HFFc6 (cell line): ENCODE data around the gene ST3GAL5. TPM values are rescaled to one million over a fixed set of nuclear protein-coding genes. Genes with fewer than 3 reads are reported as not detected.

Source experiments
- DNase-seq: peaks from one replicate; pipeline ENCODE4 v3.0.0-alpha.2; 2018
- H3K27ac Mint-ChIP-seq: 2 replicates; pipeline ENCODE4 v1.8.0; 2020; ENCODE audit warnings: mild to moderate bottlenecking, mixed read lengths
- H3K27me3 Mint-ChIP-seq: 2 replicates; pipeline ENCODE4 v1.8.0; 2021; ENCODE audit warnings: mild to moderate bottlenecking, moderate library complexity, mixed read lengths; ENCODE audit not compliant: insufficient read depth
- H3K36me3 Mint-ChIP-seq: 2 replicates; pipeline ENCODE4 v1.8.0; 2021; ENCODE audit warnings: low read depth, mixed read lengths
- H3K4me1 Mint-ChIP-seq: 2 replicates; pipeline ENCODE4 v1.8.0; 2020; ENCODE audit warnings: low read depth, mixed read lengths
- H3K4me3 Mint-ChIP-seq: 2 replicates; pipeline ENCODE4 v1.8.0; 2020; ENCODE audit warnings: mild to moderate bottlenecking, moderate library complexity, mixed read lengths
- H3K9me3 Mint-ChIP-seq: 2 replicates; pipeline ENCODE4 v1.8.0; 2020; ENCODE audit warnings: mild to moderate bottlenecking, mixed read lengths
- total RNA-seq, 6 experiments: library from RNA; stranded (reverse); fragmentation: NEBNext Ultra II Directional; extraction: Animal tissue kit (Norgen Biotek cat#: 25700); gene quantifications; 2 replicates in 1 of 6; 3 replicates in 5 of 6; pipeline ENCODE4 v1.2.3, GENCODE V29; 2021
- TF ChIP-seq, protein P1 (sequence below): fragments of 200-600 bp; sonication (generic); IDR thresholded peaks from 2 replicates; pipeline ENCODE4 v1.5.0; 2021; ENCODE audit warnings: antibody characterized with exemption, mild to moderate bottlenecking

The ST3GAL5 gene
- total RNA-seq, 6 experiments from 2014 or later: 12.7 to 17.4 (median 15.2) TPM

DNA sequence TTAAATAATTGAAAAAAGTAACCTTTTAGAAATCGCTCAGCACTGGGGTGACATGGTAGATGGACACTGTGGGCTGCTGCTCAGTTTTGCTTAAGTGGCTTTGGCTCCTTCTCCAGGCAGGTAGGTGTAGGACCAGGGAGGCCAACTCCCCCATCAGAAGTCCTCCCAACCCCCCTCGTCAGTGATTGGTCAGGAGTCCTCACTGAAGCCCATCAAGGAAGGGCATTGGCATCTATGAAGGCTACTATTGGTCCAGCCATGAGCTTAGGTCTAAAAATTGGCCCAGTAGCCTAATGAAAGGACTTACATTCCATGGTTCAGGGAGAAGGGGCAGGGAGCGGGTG, 34.7 kb downstream of the ST3GAL5 start:
- H3K4me3 Mint-ChIP-seq: no peak overlapping the region
- no peak for DNase-seq
- H3K27ac Mint-ChIP-seq: no peak overlapping the region
- peaks cover 28% of the 10 kb centered on the region for H3K36me3 Mint-ChIP-seq
- H3K4me1 Mint-ChIP-seq: peaks cover 28% of the 10 kb centered on the region
- no peaks in the 10 kb centered on the region for H3K9me3 Mint-ChIP-seq
- TF ChIP-seq, protein P1, sequence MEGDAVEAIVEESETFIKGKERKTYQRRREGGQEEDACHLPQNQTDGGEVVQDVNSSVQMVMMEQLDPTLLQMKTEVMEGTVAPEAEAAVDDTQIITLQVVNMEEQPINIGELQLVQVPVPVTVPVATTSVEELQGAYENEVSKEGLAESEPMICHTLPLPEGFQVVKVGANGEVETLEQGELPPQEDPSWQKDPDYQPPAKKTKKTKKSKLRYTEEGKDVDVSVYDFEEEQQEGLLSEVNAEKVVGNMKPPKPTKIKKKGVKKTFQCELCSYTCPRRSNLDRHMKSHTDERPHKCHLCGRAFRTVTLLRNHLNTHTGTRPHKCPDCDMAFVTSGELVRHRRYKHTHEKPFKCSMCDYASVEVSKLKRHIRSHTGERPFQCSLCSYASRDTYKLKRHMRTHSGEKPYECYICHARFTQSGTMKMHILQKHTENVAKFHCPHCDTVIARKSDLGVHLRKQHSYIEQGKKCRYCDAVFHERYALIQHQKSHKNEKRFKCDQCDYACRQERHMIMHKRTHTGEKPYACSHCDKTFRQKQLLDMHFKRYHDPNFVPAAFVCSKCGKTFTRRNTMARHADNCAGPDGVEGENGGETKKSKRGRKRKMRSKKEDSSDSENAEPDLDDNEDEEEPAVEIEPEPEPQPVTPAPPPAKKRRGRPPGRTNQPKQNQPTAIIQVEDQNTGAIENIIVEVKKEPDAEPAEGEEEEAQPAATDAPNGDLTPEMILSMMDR: no peak
- H3K27me3 Mint-ChIP-seq: peaks cover 4% of the 10 kb centered on the region

DNA sequence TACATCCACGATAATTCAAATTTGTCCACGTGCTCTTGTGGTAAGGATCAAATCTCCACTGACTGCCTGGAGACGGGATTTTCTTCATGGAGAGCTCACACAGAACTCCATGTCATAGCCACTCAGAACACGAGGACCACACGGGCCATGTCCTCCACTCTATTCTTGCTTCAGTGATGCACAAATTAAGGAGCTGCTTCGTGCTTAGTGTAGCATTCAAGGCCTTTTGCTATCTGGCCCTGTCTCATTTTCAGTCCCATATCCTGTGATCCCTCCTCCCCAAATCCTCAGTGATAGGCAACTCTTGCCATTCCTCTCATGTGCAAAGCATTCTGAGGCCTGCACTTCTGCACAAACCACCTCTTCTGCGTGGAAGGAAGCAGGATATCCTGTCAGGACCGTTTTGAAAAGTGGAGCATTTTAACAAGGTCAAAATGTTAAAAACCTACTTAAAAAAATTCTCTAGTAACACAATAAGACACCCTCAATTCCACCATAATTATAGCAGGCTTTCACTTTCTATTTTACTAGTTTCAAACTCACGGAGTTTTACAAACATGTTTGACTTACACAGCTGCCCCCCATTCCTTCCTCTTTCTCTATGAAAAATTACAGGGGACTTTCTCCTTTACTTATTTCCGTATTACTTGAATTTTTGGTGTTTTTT, 35.2 kb downstream of the ST3GAL5 start:
- H3K9me3 Mint-ChIP-seq: no peaks in the 10 kb centered on the region
- H3K27me3 Mint-ChIP-seq: peaks cover 4% of the 10 kb centered on the region
- peaks cover 28% of the 10 kb centered on the region for H3K4me1 Mint-ChIP-seq
- H3K36me3 Mint-ChIP-seq: peaks cover 28% of the 10 kb centered on the region
- H3K4me3 Mint-ChIP-seq: peak overlapping the region; percentile 64; the same call in 1 of the 2 replicates
- TF ChIP-seq, protein P1: no peak
- DNase-seq: no peak
- peak overlapping the region; percentile 76; the same call in 1 of the 2 replicates for H3K27ac Mint-ChIP-seq

GRCh38 chr2:85852937-85853498, 35.8 kb downstream of the ST3GAL5 start:
- peak overlapping the region; percentile 64 for H3K4me3 Mint-ChIP-seq
- H3K9me3 Mint-ChIP-seq: no peaks in the 10 kb centered on the region
- H3K27ac Mint-ChIP-seq: peak overlapping the region; percentile 76
- peaks cover 28% of the 10 kb centered on the region for H3K4me1 Mint-ChIP-seq
- H3K36me3 Mint-ChIP-seq: peaks cover 32% of the 10 kb centered on the region
- TF ChIP-seq, protein P1: no peak
- DNase-seq: no peak
- peaks cover 2% of the 10 kb centered on the region for H3K27me3 Mint-ChIP-seq

GRCh38 chr2:85852152-85852840, 36.5 kb downstream of the ST3GAL5 start:
- TF ChIP-seq, protein P1: no peak
- Mint-ChIP-seq H3K4me3 (peak overlapping the region; percentile 75), H3K36me3 (peaks cover 28% of the 10 kb centered on the region), H3K4me1 (peaks cover 31% of the 10 kb centered on the region), H3K27me3 (peaks cover 5% of the 10 kb centered on the region), H3K9me3 (no peaks in the 10 kb centered on the region), H3K27ac (peak overlapping the region; percentile 76)
- DNase-seq: no peak

DNA sequence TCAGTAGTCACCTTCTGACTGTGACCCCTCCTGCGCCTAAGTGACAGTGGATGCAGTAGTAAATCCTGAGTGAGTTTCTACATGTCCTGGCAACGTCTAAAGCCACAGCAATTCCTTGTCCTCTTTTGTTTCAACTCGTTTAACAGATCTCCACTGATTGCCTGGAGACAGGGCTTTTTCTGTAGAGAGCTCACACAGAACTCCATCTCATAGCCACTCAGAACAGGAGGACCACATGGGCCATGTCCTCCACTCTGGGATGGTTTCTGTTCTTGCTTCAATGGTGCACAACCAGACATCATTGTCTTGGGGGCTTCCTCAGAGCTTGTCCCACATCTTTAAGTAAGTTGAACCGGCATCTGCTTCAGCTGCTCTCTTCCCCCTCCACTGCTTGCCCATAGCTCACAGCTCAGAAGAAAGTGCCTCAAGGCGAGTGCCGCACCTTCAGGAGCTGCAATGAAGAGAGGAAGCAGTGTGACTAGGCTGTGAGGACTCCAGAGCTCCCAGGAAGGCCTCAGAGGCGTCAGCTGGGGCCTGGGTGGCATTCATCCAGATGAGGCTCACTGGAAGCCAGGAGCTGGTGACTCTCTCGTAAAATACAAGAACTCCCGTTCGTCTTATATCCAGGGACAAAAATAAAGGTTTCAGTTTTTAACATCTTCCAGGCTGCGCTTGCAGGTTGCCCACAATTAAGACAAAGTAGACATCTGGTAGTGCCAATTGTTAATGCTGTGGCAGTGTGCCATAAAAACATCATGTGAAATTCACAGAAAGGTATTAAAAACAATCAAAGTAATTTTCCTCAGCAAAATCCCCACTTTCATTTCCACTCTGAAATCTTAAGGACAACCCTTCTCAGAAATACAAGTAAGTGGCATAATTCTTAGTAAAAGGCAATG, 37.3 kb downstream of the ST3GAL5 start:
- H3K9me3 Mint-ChIP-seq: no peaks in the 10 kb centered on the region
- H3K27ac Mint-ChIP-seq: peak overlapping the region; percentile 61
- peak overlapping the region; percentile 75 for H3K4me3 Mint-ChIP-seq
- TF ChIP-seq, protein P1: no peak
- peaks cover 28% of the 10 kb centered on the region for H3K36me3 Mint-ChIP-seq
- peaks cover 5% of the 10 kb centered on the region for H3K27me3 Mint-ChIP-seq
- DNase-seq: peak; percentile 71
- H3K4me1 Mint-ChIP-seq: peaks cover 38% of the 10 kb centered on the region
